K562 (cell line): ENCODE data around the gene MBOAT7. TPM values are rescaled to one million over a fixed set of nuclear protein-coding genes. Genes with fewer than 3 reads are reported as not detected.

Experiments
- ARID1B ChIP-seq: fragments of 450-650 bp; IDR thresholded peaks from 2 replicates; pipeline ENCODE4 v1.6.1; 2016; ENCODE audit warnings: antibody characterized with exemption, mild to moderate bottlenecking, inconsistent platforms
- CBX5 ChIP-seq: IDR thresholded peaks from 2 replicates; pipeline ENCODE4 v1.6.1; 2014; ENCODE audit warnings: low read depth, borderline replicate concordance
- FOXK2 ChIP-seq, 2 experiments: fragments of 450-650 bp; IDR thresholded peaks in 1 of 2; conservative IDR thresholded peaks in 1 of 2; 2 replicates each; pipeline ENCODE4 v1.6.1; 2016; ENCODE audit warnings: low read depth in 2 of 2, mild to moderate bottlenecking in 1 of 2
- HOXB6 ChIP-seq: fragments of 250-450 bp; sonication (Bioruptor Pico); IDR thresholded peaks from 2 replicates; pipeline ENCODE4 v1.5.1; 2022; ENCODE audit warnings: mild to moderate bottlenecking, borderline replicate concordance
- MTA3 ChIP-seq: fragments of 450-650 bp; formaldehyde crosslinking; IDR thresholded peaks from 2 replicates; pipeline ENCODE4 v1.6.1; 2017; ENCODE audit warnings: mild to moderate bottlenecking, borderline replicate concordance
- MYBL2 ChIP-seq, 2 experiments: fragments of 450-650 bp in 1 of 2; sonication (generic) in 1 of 2; formaldehyde crosslinking in 1 of 2; IDR thresholded peaks; 2 replicates each; pipeline versions ENCODE4 v1.6.1 to v1.8.1; 2017 to 2022; ENCODE audit warnings: borderline replicate concordance in 1 of 2, inconsistent platforms in 1 of 2, low read depth in 1 of 2, mild to moderate bottlenecking in 1 of 2, missing genetic modification reagents in 1 of 2, moderate library complexity in 1 of 2
- POLR2B ChIP-seq: fragments of 450-650 bp; IDR thresholded peaks from 2 replicates; pipeline ENCODE4 v1.6.1; 2018; ENCODE audit warnings: low read depth; ENCODE audit not compliant: partially characterized antibody
- PPARD ChIP-seq: fragments of 250-450 bp; sonication (Bioruptor Pico); IDR thresholded peaks from 2 replicates; pipeline ENCODE4 v1.8.0; 2022; ENCODE audit warnings: inconsistent platforms, mild to moderate bottlenecking, moderate library complexity
- SPI1 ChIP-seq: IDR thresholded peaks from 2 replicates; pipeline ENCODE4 v1.6.1; 2011; ENCODE audit warnings: low read depth, low read length, control low read depth, borderline replicate concordance
- SUPT5H ChIP-seq: fragments of 450-650 bp; IDR thresholded peaks from 2 replicates; pipeline ENCODE4 v1.6.1; 2016
- TRIM28 ChIP-seq: fragments of 450-650 bp; IDR thresholded peaks from 2 replicates; pipeline ENCODE4 v1.6.1; 2017
- ZNF124 ChIP-seq: sonication (generic); formaldehyde crosslinking; IDR thresholded peaks from 2 replicates; pipeline ENCODE4 v1.8.1; 2022; ENCODE audit warnings: missing genetic modification reagents
- ZNF133 ChIP-seq: fragments of 250-450 bp; sonication (Bioruptor Pico); IDR thresholded peaks from 2 replicates; pipeline ENCODE4 v1.4.0; 2020; ENCODE audit warnings: mild to moderate bottlenecking
- polyA plus RNA-seq, 8 experiments: library from polyadenylated mRNA; depleted of rRNA in 4 of 8; stranded (reverse) in 5 of 8; unstranded in 3 of 8; fragments of >200 nt; fragmentation: Nextera tagmentation in 2 of 8; fragmentation: Illumina TruSeq in 1 of 8; extraction: Ambion mirVana in 2 of 8; extraction: Trizol in 1 of 8; gene quantifications; 2 replicates each; pipeline versions ENCODE4 v1.2.1 to v1.2.3, GENCODE V29; 2011 to 2014; ENCODE audit warnings: inconsistent platforms in 1 of 8, missing spikeins in 1 of 8
- total RNA-seq, 7 experiments: library from RNA; depleted of rRNA in 6 of 7; stranded (reverse); fragments of >200 nt in 6 of 7; fragmentation: Illumina TruSeq in 2 of 7; extraction: Trizol in 2 of 7; gene quantifications; 2 replicates each; pipeline versions ENCODE4 v1.2.1 to v1.2.3, GENCODE V29; 2011 to 2021; ENCODE audit warnings: low replicate concordance in 1 of 7
- TF ChIP-seq, protein P1 (sequence below), 2 experiments: IDR thresholded peaks; 2 replicates each; pipeline ENCODE4 v1.6.1; 2011; ENCODE audit warnings: borderline replicate concordance in 1 of 2, control low read depth in 1 of 2, low read depth in 1 of 2, low read length in 1 of 2, mild to moderate bottlenecking in 1 of 2, mixed read lengths in 1 of 2, moderate library complexity in 1 of 2; ENCODE audit not compliant: insufficient read depth in 1 of 2, insufficient read length in 1 of 2, poor library complexity in 1 of 2, severe bottlenecking in 1 of 2; ENCODE audit errors: extremely low read depth in 1 of 2
- TF ChIP-seq, protein P2 (sequence below): sonication (generic); formaldehyde crosslinking; IDR thresholded peaks from 2 replicates; pipeline ENCODE4 v1.8.0; 2022; ENCODE audit warnings: mild to moderate bottlenecking, missing genetic modification reagents
- TF ChIP-seq, protein P3 (sequence below): fragments of 450-650 bp; conservative IDR thresholded peaks from 2 replicates; pipeline ENCODE4 v1.6.1; 2016; ENCODE audit warnings: missing genetic modification characterization, low read depth, mild to moderate bottlenecking, control low read depth, missing compliant biosample characterization
- TF ChIP-seq, protein P4 (sequence below): sonication (generic); formaldehyde crosslinking; IDR thresholded peaks from 2 replicates; pipeline ENCODE4 v1.8.0; 2022; ENCODE audit warnings: mild to moderate bottlenecking, low read depth, missing genetic modification reagents
- TF ChIP-seq, protein P5 (sequence below): fragments of 450-650 bp; IDR thresholded peaks from 2 replicates; pipeline ENCODE4 v1.6.1; 2017; ENCODE audit warnings: antibody characterized with exemption

MBOAT7 gene
- total and polyA plus RNA-seq, 9 of the 15 experiments (the other 6 are each of a cell fraction or from before 2014, with no cell fraction given): 1.4 to 153 (median 56.1) TPM

GRCh38 chr19:54136864-54137698, 52.3 kb downstream of the MBOAT7 start (continued):
- TF ChIP-seq, protein P1, sequence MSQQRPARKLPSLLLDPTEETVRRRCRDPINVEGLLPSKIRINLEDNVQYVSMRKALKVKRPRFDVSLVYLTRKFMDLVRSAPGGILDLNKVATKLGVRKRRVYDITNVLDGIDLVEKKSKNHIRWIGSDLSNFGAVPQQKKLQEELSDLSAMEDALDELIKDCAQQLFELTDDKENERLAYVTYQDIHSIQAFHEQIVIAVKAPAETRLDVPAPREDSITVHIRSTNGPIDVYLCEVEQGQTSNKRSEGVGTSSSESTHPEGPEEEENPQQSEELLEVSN (IDR thresholded peaks at IDR 0.05; ENCODE audit: borderline replicate concordance in 1 of 2, extremely low read depth in 1 of 2, insufficient read depth in 1 of 2, insufficient read length in 1 of 2, low read depth in 1 of 2, low read length in 1 of 2, poor library complexity in 1 of 2, severe bottlenecking in 1 of 2): peak; percentile 5 to 42
- TF ChIP-seq, protein P2, sequence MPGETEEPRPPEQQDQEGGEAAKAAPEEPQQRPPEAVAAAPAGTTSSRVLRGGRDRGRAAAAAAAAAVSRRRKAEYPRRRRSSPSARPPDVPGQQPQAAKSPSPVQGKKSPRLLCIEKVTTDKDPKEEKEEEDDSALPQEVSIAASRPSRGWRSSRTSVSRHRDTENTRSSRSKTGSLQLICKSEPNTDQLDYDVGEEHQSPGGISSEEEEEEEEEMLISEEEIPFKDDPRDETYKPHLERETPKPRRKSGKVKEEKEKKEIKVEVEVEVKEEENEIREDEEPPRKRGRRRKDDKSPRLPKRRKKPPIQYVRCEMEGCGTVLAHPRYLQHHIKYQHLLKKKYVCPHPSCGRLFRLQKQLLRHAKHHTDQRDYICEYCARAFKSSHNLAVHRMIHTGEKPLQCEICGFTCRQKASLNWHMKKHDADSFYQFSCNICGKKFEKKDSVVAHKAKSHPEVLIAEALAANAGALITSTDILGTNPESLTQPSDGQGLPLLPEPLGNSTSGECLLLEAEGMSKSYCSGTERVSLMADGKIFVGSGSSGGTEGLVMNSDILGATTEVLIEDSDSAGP (CRISPR knock-in tag): no peak
- no peak for TF ChIP-seq ZNF124 (CRISPR knock-in tag)
- no peak for TF ChIP-seq HOXB6 (CRISPR knock-in tag)
- TF ChIP-seq, protein P3, sequence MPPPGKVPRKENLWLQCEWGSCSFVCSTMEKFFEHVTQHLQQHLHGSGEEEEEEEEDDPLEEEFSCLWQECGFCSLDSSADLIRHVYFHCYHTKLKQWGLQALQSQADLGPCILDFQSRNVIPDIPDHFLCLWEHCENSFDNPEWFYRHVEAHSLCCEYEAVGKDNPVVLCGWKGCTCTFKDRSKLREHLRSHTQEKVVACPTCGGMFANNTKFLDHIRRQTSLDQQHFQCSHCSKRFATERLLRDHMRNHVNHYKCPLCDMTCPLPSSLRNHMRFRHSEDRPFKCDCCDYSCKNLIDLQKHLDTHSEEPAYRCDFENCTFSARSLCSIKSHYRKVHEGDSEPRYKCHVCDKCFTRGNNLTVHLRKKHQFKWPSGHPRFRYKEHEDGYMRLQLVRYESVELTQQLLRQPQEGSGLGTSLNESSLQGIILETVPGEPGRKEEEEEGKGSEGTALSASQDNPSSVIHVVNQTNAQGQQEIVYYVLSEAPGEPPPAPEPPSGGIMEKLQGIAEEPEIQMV (tag): peak; percentile 96
- TF ChIP-seq PPARD (CRISPR knock-in tag): no peak
- no peak for TF ChIP-seq ZNF133 (CRISPR knock-in tag)
- TF ChIP-seq ARID1B: no peak
- no peak for TF ChIP-seq CBX5
- TF ChIP-seq FOXK2 (conservative IDR thresholded peaks at IDR 0.05 in 1 of 2, IDR thresholded peaks at IDR 0.05 in 1 of 2; ENCODE audit: low read depth in 2 of 2): peak; percentile 89 to 96
- TF ChIP-seq MYBL2 (IDR thresholded peaks at IDR 0.05; ENCODE audit: low read depth): no peak
- no peak for TF ChIP-seq MYBL2 (CRISPR knock-in tag; IDR thresholded peaks at IDR 0.05; ENCODE audit: borderline replicate concordance)
- peak; percentile 10; the same call in 1 of the 2 replicates for TF ChIP-seq SPI1
- TF ChIP-seq SUPT5H: 0 out of 2 replicates have a peak, but pooled peaks have one; percentile 35
- TF ChIP-seq, protein P4, sequence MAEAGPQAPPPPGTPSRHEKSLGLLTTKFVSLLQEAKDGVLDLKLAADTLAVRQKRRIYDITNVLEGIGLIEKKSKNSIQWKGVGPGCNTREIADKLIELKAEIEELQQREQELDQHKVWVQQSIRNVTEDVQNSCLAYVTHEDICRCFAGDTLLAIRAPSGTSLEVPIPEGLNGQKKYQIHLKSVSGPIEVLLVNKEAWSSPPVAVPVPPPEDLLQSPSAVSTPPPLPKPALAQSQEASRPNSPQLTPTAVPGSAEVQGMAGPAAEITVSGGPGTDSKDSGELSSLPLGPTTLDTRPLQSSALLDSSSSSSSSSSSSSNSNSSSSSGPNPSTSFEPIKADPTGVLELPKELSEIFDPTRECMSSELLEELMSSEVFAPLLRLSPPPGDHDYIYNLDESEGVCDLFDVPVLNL (CRISPR knock-in tag): no peak; the same call in 1 of the 2 replicates
- TF ChIP-seq MTA3: peak; percentile 75; the same call in 1 of the 2 replicates
- TF ChIP-seq, protein P5, sequence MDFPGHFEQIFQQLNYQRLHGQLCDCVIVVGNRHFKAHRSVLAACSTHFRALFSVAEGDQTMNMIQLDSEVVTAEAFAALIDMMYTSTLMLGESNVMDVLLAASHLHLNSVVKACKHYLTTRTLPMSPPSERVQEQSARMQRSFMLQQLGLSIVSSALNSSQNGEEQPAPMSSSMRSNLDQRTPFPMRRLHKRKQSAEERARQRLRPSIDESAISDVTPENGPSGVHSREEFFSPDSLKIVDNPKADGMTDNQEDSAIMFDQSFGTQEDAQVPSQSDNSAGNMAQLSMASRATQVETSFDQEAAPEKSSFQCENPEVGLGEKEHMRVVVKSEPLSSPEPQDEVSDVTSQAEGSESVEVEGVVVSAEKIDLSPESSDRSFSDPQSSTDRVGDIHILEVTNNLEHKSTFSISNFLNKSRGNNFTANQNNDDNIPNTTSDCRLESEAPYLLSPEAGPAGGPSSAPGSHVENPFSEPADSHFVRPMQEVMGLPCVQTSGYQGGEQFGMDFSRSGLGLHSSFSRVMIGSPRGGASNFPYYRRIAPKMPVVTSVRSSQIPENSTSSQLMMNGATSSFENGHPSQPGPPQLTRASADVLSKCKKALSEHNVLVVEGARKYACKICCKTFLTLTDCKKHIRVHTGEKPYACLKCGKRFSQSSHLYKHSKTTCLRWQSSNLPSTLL: peak; percentile 95
- TF ChIP-seq TRIM28: no peak
- TF ChIP-seq POLR2B: no peak
